ENCODE data around the gene PLA2G2A.
"Not testable (repeated sequence)": the region's sequence is repeated elsewhere in the genome, so short reads cannot be mapped to it uniquely, and the experiment has no call there.

PLA2G2A gene, protein sequence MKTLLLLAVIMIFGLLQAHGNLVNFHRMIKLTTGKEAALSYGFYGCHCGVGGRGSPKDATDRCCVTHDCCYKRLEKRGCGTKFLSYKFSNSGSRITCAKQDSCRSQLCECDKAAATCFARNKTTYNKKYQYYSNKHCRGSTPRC

DNA sequence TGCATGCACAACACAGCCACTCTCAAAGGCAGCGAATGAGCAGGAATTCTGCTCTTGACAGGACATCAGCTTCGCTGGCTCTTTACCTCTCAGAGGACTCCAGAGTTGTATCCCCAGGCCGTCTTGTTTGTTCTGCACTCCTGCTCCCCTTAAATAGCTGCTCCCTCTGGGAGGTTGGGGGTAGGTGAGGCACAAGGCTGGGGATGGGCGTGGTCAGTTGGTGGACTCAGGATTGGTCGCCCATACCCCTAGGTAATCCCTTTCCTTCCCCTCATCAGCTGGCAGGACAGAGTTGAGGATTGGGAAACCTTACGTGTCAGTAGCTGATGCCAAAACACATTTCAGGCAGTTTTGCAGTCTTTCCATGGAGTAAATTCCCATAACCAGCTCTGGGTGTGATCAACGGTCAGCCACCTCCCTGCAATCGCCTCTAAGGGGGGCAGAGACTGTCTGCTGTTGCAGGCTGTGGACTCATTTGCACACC lies at the start of gene PLA2G2A:
Gene PLA2G2A, minus strand, starts transcription at position 125 of the 484 bp plus-strand sequence. CDS start 845 bp downstream, outside the sequence.
- DNase-seq (ENCODE audit: low read depth) = no peak

DNA sequence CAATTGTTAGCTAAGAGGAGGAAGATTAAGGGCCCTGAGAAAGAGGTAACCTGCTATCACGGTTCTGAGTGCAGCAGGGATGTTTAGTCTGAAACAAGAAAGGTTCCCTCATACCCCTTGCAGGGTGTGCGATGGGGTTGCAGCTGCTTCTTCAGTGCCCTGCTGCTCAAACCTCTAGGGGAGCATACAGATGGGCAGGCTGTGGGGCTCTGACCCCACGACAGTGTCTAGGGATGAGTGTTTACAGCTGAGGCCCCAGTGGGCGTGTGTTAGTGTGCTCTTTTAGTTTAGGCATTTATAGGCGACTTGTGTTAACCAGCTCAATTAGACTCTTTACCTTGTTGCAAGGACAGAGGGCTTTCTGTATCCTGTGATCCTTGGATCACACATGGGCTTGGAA lies 49.3 kb upstream of the PLA2G2A start:
- no peak for DNase-seq (ENCODE audit: low read depth)

DNA sequence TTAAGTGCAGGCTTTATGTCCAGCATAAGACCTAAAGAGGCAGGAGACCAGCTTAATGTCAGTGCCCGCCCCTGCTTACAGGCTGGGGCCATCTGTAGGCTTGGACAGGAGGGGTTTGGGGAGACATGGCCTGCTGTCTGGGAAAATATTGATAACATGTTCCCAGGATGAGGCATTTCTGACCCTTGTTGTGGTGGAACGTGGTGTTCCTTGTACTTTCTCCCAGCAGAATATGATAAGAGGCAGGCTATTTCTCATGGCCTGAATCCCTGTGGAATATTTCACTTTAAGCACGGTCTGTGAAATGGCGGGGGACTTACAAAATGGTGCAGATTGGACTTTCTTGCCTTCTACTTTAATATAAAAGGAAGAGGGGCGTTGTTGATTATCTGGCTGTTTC lies 48.7 kb upstream of the PLA2G2A start:
- DNase-seq (ENCODE audit: low read depth) = no peak

DNA sequence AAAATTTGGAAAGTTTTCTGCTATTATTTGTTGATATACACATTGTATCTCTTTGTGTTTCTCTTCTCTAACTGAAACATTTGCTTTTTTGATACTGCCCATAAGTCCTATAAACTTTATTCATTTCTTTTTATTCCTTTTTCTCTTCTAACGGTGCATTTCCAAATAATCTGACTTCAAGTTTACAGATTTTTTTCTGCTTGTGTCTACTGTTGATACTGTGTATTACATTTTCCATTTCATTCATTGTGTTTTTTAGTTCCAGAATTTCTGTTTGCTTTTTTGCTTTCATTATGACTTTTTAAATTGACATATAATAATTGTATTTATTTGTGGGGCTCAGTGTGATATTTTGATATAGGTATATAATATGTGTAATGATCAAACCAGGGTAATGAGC lies 38.3 kb upstream of the PLA2G2A start:
- DNase-seq (ENCODE audit: low read depth) = no peak

DNA sequence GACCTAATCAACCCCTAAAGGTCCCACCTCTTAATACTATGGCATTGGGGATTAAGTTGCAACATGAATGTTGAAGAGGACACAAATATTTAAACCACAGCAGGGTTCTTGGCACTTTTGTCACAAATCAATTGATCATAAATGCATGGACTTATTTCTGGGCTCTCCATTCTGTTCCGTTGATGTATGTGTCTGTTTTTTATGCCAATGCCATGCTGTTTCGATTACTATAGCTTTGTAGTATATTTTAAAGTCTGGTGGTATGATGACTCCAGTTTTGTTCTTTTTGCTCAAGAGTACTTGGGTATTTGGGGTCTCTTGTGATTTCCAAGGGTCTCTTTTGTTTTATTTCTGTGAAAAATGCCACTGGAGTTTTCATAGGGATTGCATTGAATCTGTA lies 34.7 kb upstream of the PLA2G2A start:
- DNase-seq (ENCODE audit: low read depth) = no peak

- no peak for DNase-seq (ENCODE audit: low read depth)
Measured at GRCh38 chr1:20010016-20010415, 30.6 kb upstream of the PLA2G2A start.

DNA sequence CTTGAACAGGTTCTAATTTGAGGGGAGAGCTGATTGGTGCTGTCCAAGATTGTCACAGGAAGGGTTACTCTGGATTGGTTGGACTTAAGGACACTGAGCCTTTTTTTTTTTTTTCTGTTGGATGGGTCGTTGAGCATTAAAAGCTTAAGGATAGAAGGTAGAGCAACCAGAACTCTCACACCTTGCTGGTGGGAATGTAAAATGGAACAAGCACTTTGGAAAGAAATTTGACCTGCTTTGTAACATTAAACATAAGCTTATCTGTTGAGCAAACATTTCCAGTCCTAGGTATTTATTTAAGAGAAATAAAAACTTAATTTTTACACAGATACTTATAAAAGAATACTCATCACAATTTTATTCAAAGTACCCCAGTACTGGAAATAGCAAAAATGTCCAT lies 29.8 kb upstream of the PLA2G2A start:
- no peak for DNase-seq (ENCODE audit: low read depth)

DNA sequence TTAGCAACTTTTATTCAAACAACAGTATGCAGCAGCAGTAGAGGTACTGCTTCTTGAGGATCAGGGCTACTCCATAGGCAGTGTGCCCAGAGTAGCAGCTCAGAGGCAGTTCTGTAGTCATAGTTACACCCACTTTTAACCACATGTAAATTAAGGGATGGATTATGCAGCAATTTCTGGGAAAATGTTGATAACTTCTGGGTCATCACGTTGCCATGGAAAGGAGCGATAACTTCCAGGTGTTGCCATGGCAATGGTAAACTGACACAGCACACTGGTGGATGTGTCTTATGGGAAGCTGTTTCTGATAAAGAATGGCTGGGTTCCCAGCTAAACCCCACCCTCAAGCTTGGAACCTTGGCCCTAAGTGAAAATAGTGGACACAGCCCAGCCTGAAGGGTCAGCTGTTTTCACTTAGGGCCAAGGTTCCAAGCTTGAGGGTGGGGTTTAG lies 29.0 kb upstream of the PLA2G2A start:
- no peak for DNase-seq (ENCODE audit: low read depth)

GRCh38 chr1:19998823-19999222 lies 19.4 kb upstream of the PLA2G2A start:
- DNase-seq (ENCODE audit: low read depth) = not testable (repeated sequence)

GRCh38 chr1:19990689-19991088 lies 11.3 kb upstream of the PLA2G2A start:
- DNase-seq (ENCODE audit: low read depth) = no peak

DNA sequence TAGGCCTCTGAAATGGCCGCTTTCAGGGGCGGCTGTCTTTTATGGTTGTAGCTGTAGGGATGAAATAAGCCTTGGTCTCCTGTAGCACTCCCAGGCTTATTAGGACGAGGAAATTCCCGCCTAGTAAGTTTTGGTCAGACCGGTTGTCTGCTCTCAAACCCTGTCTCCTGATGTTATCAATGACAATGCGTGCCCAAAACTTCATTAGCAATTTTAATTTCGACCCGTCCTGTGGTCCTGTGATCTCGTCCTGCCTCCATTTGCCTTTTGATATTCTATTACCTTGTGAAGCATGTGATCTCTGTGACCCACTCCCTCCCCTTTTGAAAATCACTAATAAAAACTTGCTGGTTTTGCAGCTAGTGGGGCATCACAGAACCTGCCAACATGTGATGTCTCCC lies 10.8 kb upstream of the PLA2G2A start:
- DNase-seq (ENCODE audit: low read depth) = not testable (repeated sequence)

DNA sequence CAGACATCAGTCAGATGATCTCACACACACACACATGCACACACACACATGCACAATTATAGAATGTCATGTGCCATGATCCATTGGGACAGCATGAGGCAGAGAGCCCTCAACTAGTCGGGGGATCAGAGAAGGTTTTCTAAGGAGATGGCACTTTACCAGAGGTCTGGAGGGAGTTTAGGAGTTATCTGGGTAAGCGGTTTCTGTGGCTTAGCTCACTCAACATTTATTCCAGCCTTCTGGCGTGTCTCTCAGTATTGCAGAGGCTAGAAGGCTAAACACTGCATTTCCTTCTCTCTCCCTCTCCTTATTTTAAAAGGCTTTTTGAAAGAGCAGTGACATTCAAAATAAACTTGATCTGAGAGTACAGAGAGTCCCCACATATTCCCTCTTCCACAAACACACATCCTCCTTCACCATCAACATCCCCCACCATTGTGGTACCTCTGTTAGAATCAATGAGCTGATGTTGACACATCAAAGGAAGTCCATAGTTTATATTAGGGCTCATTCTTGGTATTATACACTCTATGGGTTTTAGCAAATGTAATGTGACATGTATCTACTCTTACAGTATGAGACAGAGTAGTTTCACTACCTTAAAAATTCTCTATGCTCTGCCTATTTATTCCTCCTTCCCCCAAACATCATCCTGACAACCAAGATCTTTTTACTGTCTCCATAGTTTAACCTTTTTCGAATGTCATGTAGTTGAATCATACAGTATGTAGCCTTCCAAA lies 9.0 kb upstream of the PLA2G2A start:
- no peak for DNase-seq (ENCODE audit: low read depth)

GRCh38 chr1:19987719-19988118 lies 8.3 kb upstream of the PLA2G2A start:
- DNase-seq (ENCODE audit: low read depth) = no peak

- not testable (repeated sequence) for DNase-seq (ENCODE audit: low read depth)
Measured at GRCh38 chr1:19984409-19985016, 5.1 kb upstream of the PLA2G2A start.

DNA sequence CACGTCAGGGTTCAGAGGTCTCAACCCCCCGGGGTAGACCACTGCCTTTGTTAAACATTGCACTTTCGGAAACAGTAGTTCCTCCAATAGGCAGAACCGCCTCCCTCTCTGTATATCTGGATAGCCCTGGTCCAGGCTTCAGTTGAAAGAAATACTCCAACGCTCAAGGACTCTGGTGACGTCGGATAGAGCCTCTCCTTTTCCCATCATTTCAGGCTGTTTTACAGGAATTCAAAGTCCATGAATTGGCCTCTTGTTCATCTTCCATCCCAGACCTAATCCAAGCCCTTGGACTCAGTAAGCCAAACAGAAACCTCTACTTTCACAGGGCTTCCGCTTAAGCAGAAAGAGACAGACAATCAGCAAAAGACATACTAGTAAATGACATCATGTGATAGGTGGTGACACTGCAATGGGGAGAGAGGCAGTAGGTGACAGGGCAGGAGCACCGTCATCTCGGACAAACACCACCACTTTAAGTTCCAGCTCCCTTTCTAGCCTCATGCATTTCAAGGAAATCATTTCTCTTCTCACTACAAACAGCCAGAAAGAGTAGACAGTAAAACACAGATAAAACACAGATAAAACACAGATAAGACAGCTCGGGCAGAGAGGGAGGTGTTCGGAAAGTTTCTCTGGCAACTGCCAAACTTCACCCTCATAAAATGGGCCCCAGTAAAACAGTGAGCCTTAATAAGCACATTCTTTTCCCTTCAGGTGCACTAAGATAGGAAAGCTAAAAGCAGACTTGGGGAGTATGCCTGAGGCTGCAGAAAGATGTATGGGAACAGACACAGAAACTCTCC lies 2.3 kb upstream of the PLA2G2A start:
- DNase-seq (ENCODE audit: low read depth) = no peak

GRCh38 chr1:19981170-19981506 lies 1.7 kb upstream of the PLA2G2A start:
- no peak for DNase-seq (ENCODE audit: low read depth)

DNA sequence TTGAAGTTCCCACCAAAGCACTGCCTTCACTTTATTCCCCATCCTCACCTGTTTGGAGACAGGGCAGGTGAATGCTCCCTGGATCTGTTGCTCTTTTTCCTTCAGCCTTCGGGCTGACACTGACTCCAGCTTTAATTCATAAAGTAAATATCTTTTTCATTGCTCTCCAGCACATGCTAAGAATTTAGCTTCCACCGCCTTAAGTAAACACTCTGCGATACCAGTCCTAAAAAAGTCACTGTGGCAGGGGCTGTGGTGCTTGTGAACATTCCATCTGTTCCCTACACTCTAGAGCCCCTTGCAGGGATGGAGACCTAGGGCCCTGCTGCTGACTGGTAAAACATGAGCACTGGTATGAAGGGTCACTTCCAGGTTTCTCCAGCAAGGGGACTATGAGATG lies 896 bp upstream of the PLA2G2A start:
- no peak for DNase-seq (ENCODE audit: low read depth)

DNA sequence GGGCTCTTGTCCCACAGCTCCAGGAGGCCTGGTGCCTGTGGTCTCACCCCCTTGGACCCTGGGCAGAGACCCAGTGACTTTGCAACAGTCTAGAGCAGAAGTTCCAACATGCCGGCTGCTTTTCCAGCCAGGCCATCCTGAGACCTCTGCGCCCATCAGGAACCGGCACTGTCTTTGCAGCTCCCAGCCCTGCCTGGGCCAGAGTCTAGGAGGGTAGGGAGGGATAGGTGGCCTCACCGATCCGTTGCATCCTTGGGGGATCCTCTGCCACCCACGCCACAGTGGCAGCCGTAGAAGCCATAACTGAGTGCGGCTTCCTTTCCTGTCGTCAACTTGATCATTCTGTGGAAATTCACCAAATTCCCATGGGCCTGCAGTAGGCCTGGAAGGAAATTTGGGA lies 1.3 kb downstream of the PLA2G2A start:
- DNase-seq (ENCODE audit: low read depth) = no peak

DNA sequence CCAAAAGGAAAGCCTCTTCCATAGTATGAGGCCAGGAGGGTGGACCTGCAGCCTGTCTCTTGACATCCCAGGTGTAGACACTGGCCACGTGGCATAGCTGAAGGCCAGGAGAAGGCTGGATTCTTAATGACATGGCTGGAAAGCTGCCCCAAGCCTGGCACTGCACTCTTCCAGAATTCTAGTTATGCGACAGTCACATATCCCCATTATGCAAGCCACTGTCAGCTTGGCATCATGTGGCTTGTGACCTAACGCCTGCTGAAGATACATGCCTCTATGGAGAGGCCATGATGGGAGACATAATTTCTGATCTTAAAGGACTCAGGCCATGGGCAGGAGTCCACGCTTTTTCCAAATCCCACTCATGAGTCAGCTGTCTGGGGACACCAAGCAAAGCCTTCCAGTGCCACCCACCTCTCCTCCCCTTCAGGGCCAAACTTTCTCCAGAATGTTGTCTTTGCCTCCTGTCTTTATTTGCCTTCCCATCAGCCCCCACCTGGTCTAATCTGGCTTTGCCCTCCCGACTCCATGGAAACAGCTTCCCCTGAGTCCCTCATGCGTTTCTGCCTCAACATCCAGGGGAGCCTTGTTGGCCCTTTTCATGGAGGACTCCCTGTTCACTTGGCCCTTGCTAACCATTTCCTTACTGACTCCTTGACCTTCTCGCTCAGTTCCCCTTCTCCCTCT lies 3.0 kb downstream of the PLA2G2A start:
- no peak for DNase-seq (ENCODE audit: low read depth)

GRCh38 chr1:19975423-19976193 lies 3.8 kb downstream of the PLA2G2A start:
- DNase-seq (ENCODE audit: low read depth) = no peak

GRCh38 chr1:19974822-19975416 lies 4.5 kb downstream of the PLA2G2A start:
- DNase-seq (ENCODE audit: low read depth) = no peak

Measured in CMK (cell line).